ENCODE results near the gene HOXD3.
A peak's percentile ranks its signal among the peaks of the same experiment; 100 is the strongest.

HOXD3 gene

DNA sequence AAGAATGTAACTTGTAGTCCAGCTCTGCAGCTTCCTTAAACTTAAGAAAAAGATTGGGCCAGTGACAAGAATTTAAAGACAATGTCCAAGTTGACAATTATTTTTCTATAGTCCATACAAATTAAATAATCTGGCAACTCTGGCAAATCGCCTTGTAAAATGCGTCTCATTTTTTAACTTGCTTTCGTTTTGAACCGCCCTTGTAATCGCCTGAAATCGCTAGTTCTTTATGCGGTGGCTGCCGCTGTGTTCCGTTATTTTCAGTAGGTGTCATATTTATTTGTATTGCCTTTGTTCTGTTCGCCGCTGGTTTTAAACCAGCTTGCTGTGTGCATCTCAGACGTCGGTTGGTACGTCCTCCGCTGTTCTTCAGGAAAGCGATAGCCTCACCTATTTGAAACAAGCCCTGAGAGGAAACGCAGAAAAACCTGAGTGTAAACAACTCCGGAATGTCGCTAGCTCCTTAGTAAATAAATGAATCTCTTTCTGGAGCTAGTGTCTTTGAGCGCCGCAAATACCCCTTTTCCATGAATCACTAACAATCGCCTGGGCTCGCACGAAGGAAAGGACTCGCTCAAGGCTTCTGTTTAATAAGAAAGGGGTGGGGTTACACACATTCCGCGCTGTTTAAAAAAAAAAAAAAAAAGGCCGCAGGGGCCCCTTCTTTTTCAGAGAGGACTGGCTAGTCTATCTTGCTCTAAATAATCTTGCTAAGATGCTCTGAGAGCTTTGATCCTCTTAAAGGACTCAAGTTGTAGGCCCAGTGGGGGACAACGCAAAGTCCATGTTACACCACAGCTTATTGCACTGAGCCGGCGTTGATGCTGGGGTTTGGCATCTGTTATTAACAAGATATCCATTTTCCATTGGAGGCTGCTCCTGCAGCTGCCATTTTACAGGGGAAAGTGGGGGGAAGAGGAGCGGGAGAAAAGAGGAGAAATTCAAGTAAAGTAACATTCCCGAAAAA, 24.6 kb upstream of the HOXD3 start:
- DNase-seq (ENCODE audit: low spot score), result no peak

DNA sequence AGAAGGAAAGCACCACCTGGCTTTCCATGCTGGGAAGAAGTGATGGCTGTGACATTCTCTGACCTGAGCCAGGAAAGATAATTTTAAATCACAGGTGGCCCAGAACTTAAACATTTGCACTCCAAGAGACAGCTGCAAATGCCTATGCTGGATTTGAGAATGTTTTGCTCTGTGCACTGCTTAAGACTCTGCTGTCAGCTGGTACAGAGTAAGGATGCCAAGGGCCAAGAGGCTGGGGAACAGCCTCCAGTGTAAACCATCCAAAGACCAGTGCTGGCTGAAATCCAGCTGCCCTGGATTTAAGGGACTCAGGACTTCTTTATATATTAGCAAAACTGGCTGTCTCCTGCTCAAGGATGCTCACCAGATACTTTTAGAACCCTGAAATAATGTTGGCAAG, 23.7 kb upstream of the HOXD3 start:
- no peak for DNase-seq (ENCODE audit: low spot score)

DNA sequence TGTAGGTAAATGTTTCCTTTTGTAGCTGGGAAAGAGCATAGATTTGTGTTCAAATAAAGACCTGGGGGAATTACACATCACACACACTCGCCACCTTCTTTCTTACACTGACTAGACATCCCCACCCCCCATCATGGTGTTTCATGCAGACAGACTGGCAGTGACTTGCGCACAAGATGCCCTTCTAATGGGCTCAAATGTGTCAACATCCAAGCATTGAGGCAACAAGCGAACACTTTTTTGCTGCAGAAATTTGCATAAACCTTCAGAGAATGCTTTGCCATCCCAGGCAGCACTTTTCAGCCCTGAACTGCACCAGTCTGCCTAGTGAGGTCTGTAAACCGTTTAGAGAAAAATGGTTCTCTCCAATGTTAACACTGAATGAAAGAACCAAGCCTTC, 23.1 kb upstream of the HOXD3 start:
- DNase-seq (ENCODE audit: low spot score), result no peak

DNA sequence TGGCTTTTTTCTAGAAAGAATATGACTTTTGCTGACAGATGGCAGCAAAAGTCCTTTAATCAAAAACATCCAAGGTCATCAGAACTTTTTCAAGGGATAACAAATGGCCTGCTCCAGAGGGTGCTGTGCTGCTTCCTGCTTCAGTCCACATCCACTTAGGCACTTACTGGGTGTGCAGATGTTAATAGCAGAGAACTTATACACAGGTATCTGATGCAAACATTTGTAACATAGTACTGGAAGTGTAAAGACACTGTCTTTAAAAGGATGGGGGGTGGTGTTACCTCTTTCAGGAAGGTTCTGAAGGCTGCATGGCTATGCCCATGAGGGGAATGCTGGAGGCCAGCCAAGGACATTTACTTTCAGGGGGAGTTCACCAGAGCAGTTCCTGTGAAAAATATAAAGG, 22.1 kb upstream of the HOXD3 start:
- no peak for DNase-seq (ENCODE audit: low spot score)

DNA sequence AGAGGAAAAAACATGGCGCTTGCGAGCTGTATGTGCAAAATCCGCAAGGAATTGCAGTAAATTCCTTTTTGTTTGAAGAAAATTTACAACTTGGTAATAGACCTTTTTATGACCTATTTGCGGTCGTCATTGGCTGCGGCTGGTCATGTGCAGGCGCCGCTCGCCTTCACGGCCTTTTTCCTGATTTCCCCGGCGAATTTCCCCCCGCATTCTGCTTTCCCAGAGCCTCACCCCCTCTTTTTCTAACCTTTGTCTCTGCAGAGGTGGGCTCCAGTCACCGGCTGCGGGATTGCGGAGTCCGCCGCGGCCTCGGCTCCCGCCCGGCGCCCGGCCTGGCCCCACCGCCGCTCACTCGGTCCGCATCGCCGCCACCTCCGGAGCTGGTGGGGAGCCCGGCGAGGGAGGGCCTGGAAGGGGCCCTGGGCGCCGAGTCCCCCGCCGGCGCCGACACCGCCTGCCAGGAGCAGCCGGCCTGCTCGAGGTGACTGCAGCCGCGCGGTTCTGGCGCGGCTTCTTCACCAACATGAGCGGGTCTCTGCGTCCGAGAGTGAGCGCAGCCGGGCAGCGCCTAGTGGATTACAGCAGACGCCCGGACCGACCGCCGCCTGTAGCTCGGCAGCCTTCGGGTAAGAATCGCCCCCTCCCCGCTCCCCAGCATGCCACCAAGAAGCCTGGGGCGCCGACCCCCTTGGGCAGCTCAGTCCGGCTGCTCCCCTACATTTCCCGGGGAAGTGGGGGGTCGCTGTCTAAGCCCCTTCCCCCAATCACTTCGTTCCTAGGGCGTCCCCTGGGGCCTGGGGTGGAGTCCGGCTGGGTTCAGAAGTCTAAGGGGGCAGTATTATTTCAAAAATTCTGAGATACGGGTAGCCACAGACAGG, 20.5 kb upstream of the HOXD3 start:
- DNase-seq (ENCODE audit: low spot score), result no peak

DNA sequence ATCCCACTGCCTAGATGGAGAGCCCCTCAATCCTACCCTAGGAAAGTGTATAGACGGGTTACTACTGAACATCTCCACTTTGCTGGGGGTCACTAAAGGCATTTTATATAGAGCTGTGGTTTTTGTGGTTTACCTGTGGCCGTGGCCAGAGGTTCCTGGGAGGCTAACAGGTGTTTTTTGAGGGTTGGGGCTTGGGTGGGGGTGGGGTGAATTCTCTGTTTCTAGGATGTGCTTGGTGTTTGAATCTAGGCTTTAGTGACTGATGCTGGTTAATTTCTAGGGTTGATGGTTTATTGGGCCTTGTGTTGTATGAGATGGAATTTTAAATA, 19.9 kb upstream of the HOXD3 start:
- DNase-seq (ENCODE audit: low spot score), result no peak

DNA sequence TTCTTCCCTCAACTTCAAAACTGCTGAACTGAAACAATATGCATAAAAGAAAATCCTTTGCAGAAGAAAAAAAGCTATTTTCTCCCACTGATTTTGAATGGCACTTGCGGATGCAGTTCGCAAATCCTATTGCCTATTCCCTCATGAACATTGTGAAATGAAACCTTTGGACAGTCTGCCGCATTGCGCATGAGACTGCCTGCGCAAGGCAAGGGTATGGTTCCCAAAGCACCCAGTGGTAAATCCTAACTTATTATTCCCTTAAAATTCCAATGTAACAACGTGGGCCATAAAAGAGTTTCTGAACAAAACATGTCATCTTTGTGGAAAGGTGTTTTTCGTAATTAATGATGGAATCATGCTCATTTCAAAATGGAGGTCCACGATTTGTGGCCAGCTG, 19.2 kb upstream of the HOXD3 start:
- no peak for DNase-seq (ENCODE audit: low spot score)

DNA sequence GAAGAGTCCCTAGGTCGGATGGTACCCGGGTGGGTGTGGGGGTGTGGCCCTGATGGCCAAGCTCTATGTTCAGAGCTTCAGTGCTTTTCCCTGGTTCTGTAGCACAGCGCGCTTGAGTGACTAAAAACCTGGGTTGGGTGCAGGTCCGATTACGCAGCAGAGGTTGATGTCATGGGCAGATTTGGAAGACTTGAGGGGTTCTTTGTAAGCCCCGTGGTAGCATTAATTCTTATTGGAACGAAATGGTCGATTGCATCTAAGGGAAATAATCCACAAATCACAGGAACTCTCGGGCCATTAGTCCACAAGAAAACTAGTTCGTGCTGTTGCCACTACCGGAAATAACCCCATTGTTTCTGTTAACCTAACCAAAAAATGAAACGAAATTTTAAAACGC, 18.6 kb upstream of the HOXD3 start:
- DNase-seq (ENCODE audit: low spot score), result no peak

DNA sequence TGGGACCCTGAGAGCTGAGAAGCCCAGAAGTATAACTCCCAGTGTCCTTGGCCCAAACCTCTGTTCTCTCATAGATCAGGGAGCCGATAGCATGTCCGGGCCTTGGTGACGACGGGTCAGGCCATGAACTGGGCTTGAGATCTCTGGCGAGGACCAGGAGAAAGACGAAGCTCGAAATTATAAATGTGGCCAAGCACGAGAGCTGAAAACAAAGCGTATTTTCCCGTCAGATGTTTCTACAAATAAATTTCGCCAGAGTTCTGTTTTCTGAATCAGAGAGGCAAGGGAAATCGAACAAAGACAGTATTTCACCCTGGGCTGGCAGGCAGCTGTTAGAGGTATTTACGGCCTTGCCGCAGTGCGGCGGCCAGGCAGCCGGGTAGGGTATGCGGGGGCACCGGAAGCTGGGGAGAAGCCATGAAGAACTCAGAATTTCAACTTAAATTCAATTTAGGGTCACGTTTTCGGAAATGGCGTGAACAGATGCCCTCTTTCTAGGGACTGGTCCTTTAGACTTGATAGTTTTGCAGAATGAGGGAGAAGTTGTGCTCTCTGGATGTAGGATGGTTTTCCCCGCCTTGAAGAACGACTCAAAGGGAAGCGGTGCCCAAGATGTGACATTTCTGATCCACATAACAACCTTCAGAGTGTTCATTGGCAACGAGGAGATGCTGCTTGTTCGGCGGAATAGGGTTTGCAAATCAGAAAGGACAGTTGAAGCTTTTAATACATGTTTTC, 18.0 kb upstream of the HOXD3 start:
- no peak for DNase-seq (ENCODE audit: low spot score)

DNA sequence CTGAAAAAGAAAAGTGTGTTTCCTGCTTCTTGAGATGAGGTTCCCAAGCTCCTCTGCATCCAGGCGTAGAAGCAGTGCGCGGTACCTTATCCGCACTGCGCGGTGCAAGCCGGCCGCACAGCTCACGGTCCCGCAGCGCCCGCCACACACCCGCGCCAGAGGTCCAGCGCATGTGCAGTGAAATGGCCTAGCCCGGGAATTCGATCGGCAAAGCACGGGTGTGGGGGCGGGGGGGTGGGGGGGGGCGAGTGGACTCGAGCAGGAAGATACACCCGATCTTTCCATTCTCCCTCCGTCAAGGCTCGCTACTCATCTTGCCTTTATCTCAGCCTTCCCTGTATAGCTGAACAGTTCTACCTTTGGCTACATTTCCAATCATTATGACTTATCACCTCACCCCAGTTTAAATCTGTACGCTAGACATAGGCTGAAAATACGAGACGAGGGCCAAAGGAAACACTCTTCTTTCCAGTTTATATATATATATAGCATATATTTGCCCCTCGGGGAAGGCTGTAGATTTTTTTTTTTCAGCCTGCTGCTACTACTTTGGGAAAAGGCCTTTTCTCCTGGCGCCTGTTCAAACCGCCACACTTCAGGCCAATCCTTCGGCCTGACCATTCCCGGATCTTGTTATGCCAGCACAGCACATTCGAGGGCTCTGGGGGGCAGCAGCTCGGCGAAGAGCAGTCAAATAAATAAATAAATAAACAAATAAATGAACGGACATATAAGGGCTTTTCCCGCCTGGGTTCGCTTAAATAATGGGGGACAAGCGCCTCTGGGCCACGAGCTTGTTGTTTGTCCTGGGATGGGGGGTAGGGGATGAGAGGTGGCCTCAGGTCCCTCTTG, 17.2 kb upstream of the HOXD3 start:
- DNase-seq (ENCODE audit: low spot score), result no peak

DNA sequence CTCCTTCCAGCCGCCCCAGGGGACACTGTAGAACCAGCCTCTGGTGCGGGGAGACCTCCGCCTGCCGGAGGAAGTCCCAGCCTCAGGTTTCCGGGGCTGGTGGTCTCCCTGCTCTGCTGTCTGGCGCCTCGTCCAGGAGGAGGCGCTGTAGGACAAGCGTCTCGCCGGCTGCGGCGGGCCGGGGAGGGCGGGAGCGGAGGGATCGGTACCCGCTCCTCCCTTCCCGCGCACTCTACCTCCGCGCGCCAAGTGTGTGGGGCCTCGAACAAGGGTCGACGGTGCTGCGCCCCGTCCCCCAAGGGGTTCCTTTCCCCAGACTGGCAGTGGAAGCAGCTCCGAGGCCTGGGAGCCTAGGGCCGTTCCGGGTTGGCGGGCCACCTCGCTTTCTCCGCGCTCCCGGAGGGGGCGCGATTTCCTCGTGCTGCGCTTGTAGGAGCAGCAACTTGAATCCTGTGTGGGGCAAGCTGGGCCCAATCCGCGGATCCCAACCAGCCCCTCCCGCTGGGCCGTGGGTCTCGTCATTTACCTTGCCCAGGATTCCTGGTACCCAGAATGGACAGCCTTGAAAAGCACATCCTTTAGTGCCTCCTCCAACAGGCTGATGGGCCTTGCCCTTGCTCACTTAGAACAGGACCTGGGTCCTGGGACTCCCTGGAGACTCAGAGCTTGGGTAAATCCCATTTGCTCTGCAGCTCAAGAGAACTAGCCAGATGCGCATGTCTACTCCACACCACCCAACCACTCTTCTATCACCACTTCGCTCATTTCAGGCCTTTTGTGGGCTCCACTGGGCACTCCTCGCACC, 16.4 kb upstream of the HOXD3 start:
- peak; percentile 93 for DNase-seq (ENCODE audit: low spot score)

DNA sequence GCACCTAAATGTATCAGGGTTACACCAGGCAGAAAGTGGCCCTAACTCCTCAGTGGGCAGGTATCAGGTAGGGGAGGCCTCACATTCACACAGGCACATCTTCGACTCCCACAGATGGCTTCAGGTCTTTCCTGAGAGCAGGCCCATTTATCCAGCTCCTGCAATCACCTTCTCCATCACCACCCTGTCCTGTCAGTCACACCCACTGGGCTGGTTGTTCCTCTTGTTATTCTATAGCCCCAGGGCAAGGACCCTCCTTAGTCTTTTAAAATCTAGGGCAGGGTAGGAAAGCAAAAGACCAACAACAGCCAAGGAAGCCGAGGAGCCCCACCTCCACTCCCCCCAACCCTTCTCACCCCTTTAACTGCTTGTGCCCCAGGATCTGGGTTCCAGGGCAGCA, 14.8 kb upstream of the HOXD3 start:
- no peak for DNase-seq (ENCODE audit: low spot score)

DNA sequence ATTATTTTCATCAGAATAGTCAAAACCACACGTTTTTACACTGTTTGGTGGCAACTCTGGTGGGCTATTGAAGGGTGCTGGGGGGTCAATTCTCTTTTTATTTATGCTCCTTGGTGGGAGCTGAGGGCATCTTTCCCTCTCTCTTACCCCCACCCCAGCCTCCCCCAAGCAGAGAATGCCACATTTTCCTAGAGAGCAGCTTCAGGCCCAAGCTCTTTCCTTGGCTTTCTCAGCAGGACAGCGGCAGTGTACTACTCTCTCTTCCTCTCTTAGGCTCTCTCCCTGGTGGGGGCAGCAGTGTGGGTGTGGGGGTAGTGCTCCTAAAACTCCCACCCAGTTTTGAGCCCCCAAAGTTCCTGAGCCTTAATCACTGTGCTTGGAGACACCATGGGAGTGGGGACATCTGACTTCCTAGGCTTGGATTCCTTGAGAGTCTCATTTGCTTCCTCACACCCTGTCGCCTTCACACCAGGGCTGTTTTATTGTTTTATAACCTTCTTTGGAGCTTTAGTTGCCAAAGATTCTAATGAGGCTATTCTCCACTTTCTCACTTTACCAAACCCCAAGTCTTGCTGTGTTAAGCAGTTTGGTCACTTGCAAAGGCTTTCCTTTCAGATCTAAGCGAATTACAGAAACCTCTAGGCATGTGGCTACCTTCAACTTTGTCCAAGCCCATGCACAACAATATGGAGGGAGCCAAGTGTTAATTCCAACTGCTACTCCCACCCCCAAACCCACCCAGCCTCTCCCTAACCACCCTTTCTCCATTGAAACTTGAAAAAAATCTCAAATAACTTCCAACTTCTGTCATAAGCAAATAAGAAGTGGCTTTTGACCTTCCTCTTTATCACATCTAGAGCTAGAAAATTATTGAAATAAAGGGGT, 11.8 kb upstream of the HOXD3 start:
- DNase-seq (ENCODE audit: low spot score), result no peak

DNA sequence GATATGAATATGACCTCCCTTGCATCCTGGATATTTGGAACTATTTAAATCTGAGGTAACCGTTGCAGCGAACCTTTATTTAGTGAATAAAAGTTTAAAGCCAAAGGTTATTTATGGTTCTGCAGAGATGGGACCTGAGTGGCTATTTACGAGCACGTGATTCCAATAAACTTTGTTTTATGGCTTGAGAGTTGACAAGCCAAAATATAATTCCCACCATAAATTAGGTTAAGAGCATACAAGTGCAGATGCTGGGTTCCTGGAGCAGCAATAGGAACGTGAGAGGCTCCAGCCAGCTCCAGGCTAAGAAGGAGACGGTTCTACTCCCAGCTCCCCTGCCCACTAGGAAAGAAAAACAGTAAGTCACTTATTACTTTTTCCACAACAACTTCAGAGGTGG, 11.0 kb upstream of the HOXD3 start:
- DNase-seq (ENCODE audit: low spot score), result no peak

DNA sequence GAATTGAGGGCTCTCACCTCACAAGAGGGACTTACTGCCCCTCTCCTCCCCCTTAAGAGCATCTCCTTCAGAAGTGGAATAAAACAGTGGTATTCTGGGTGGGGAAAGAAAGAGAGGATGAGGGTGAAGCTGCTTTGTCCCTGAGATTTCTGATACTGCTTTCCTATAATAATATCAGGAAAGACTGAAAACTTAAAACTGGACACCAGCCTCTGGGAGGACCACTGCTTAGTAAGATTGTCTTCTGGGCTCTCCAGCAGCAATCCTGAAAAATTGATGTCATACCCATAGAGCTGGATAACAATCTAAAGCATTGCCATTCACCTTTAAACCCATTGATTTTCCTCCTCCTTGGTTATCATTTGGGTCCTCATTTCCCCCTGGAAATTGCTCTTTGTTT, 10.5 kb upstream of the HOXD3 start:
- no peak for DNase-seq (ENCODE audit: low spot score)

DNA sequence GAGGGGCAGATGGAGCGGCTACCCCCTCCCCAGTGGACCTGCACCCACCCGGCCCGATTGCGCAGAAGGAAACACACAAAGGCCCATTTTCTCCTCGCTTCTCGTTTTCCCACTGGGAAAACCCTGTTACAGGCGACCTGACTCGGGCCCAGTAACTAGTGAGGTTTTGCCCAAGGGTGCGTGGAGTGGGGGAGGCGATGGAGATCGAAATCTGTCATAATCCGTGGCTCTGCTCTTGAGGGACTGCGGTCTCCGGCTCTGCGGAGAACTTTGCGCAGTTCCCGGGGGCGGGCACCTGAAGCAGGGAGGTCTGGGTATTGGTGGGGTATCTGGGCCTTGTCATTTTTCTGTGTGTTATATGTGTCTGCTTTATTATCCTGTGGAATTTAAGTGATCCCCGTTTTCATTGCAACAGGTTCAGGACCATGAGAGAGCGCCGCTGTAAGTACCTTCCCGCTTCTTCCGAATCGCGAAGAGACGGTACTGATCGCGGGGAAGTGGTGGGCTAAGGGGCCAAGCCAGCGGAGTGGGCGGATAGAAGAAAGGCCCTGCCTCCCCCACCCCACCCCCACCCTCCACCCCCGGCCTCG, 9.8 kb upstream of the HOXD3 start:
- no peak for DNase-seq (ENCODE audit: low spot score)

DNA sequence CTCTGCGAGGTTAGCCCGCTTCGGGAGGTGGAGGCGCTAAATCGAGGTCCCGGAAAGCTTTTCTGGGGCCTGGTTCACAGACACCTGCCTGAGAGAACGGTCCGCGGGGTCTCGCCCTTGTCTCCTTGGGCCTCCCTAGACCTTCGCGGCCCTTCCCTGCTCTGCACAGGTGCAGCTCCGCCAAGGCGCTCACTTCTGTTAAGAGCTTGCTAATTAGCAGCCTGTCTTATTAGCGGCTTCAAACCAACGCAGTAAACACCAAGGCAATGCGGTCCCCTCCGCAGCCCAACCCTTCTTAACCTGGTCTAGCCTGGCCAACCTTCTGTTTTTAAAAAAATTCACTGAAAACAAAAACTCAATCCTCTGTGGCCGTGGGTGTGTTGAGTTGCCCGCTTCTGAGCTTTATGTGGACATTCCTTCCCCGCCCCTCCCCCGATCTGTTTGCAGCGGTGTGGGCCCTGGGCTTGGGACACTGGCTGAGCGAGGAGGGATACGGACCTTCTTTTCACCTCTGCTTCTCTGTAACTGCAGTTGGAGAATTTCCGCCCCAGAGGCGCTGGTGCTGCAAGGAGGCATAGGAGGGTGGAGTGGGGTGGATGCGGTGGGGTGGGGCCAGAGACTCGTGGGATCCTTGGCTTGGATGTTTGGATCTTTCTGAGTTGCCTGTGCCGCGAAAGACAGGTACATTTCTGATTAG, 9.2 kb upstream of the HOXD3 start:
- no peak for DNase-seq (ENCODE audit: low spot score)

DNA sequence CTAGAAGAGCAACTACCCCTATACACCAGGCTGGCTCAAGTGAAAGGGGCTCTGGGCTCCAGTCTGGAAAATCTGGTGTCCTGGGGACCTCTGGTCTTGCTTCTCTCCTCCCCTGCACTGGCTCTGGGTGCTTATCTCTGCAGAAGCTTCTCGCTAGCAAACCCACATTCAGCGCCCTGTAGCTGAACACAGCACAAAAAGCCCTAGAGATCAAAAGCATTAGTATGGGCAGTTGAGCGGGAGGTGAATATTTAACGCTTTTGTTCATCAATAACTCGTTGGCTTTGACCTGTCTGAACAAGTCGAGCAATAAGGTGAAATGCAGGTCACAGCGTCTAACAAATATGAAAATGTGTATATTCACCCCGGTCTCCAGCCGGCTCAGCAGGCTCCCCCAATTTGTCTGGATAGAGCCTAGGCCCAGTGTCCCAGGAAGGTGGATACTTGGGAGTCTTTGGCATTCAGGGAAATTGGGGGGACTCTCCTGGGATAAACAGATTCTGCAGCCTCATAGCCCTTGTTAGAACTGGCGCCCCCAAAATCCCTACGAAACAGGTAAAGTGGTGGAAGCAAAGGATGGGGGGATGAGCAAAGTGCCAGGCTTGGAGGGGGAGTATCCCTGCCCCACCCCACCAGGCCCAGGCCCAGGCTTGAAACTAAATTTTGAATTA, 8.2 kb upstream of the HOXD3 start:
- no peak for DNase-seq (ENCODE audit: low spot score)
